HEK293 (cell line): ENCODE measurements around the gene PGR.

Experiments
- CTCF ChIA-PET: fragments of 350-600 bp; formaldehyde crosslinking; extraction: SDS; loops from one replicate; lab custom pipeline; 2021; ENCODE audit warnings: antibody characterized with exemption; lab: Yijun Ruan, JAX
- POLR2A ChIA-PET: fragments of 300-600 bp; formaldehyde crosslinking; extraction: SDS; loops from one replicate; lab custom pipeline; 2020; ENCODE audit warnings: antibody characterized with exemption, inconsistent platforms; lab: Yijun Ruan, JAX
- H3K27ac ChIP-seq: fragments of 200-500 bp; sonication (Bioruptor generic); 2 replicates; pipeline ENCODE4 v1.5.1; 2014; ENCODE audit warnings: low read depth, low read length, control low read depth, inconsistent platforms; ENCODE audit errors: extremely low read depth
- H3K36me3 ChIP-seq, 2 experiments: fragments of 200-500 bp in 1 of 2; sonication (Bioruptor generic) in 1 of 2; 1 replicate in 1 of 2; 2 replicates in 1 of 2; pipeline ENCODE4 v1.5.1; 2014 to 2017; ENCODE audit warnings: inconsistent platforms in 2 of 2, low read length in 2 of 2; ENCODE audit not compliant: control insufficient read depth in 2 of 2, insufficient read depth in 1 of 2
- H3K4me1 ChIP-seq: fragments of 200-500 bp; sonication (Bioruptor generic); 2 replicates; pipeline ENCODE4 v1.5.1; 2014; ENCODE audit warnings: mild to moderate bottlenecking, low read length, inconsistent platforms; ENCODE audit not compliant: control insufficient read depth, insufficient read depth
- H3K4me3 ChIP-seq: 2 replicates; pipeline ENCODE4 v1.5.1; 2011; ENCODE audit warnings: low read depth, mild to moderate bottlenecking, control low read depth, low read length, moderate library complexity
- H3K9me3 ChIP-seq: fragments of 200-500 bp; sonication (Bioruptor generic); 2 replicates; pipeline ENCODE4 v1.5.1; 2014; ENCODE audit warnings: low read depth, low read length, inconsistent platforms; ENCODE audit not compliant: control insufficient read depth, insufficient read depth
- FEZF1 ChIP-seq: fragments of 450-650 bp; formaldehyde crosslinking; IDR thresholded peaks from 2 replicates; pipeline ENCODE4 v1.5.1; 2016; ENCODE audit warnings: missing biosample characterization, missing genetic modification characterization
- GLI4 ChIP-seq: fragments of 450-650 bp; formaldehyde crosslinking; IDR thresholded peaks from 2 replicates; pipeline ENCODE4 v1.5.1; 2016; ENCODE audit warnings: missing biosample characterization, missing genetic modification characterization
- GLIS1 ChIP-seq: fragments of 450-650 bp; formaldehyde crosslinking; IDR thresholded peaks from 2 replicates; pipeline ENCODE4 v1.5.1; 2016; ENCODE audit warnings: missing biosample characterization, missing genetic modification characterization
- KLF1 ChIP-seq: fragments of 450-650 bp; formaldehyde crosslinking; IDR thresholded peaks from 2 replicates; pipeline ENCODE4 v1.5.1; 2016; ENCODE audit warnings: missing biosample characterization, missing genetic modification characterization
- SCRT1 ChIP-seq: fragments of 450-650 bp; formaldehyde crosslinking; IDR thresholded peaks from 2 replicates; pipeline ENCODE4 v1.5.1; 2016; ENCODE audit warnings: missing biosample characterization, missing genetic modification characterization, borderline replicate concordance
- SP7 ChIP-seq: fragments of 450-650 bp; formaldehyde crosslinking; IDR thresholded peaks from 2 replicates; pipeline ENCODE4 v1.5.1; 2016; ENCODE audit warnings: missing biosample characterization, missing genetic modification characterization
- ZBTB20 ChIP-seq: fragments of 450-650 bp; formaldehyde crosslinking; IDR thresholded peaks from 2 replicates; pipeline ENCODE4 v1.5.1; 2016; ENCODE audit warnings: missing biosample characterization, missing genetic modification characterization
- ZBTB21 ChIP-seq: fragments of 450-650 bp; formaldehyde crosslinking; IDR thresholded peaks from 2 replicates; pipeline ENCODE4 v1.5.1; 2017; ENCODE audit warnings: missing biosample characterization, missing genetic modification characterization
- ZBTB49 ChIP-seq: fragments of 450-650 bp; formaldehyde crosslinking; IDR thresholded peaks from 2 replicates; pipeline ENCODE4 v1.5.1; 2016; ENCODE audit warnings: missing biosample characterization, missing genetic modification characterization, low read depth
- ZFP37 ChIP-seq: fragments of 450-650 bp; formaldehyde crosslinking; IDR thresholded peaks from 2 replicates; pipeline ENCODE4 v1.5.1; 2016; ENCODE audit warnings: missing biosample characterization, missing genetic modification characterization
- ZNF140 ChIP-seq: fragments of 450-650 bp; formaldehyde crosslinking; IDR thresholded peaks from 2 replicates; pipeline ENCODE4 v1.5.1; 2016; ENCODE audit warnings: missing biosample characterization, missing genetic modification characterization
- ZNF18 ChIP-seq: fragments of 450-650 bp; formaldehyde crosslinking; IDR thresholded peaks from 2 replicates; pipeline ENCODE4 v1.5.1; 2016; ENCODE audit warnings: missing biosample characterization, missing genetic modification characterization
- ZNF214 ChIP-seq: fragments of 450-650 bp; formaldehyde crosslinking; IDR thresholded peaks from 2 replicates; pipeline ENCODE4 v1.5.1; 2017; ENCODE audit warnings: missing biosample characterization, mild to moderate bottlenecking, missing genetic modification characterization, borderline replicate concordance
- ZNF274 ChIP-seq, 2 experiments: fragments of 200-500 bp in 1 of 2; fragments of 450-650 bp in 1 of 2; sonication (Bioruptor generic) in 1 of 2; formaldehyde crosslinking in 1 of 2; IDR thresholded peaks; 2 replicates each; pipeline versions ENCODE4 v1.5.1 to v1.6.1; 2014 to 2016; ENCODE audit warnings: borderline replicate concordance in 1 of 2, inconsistent platforms in 1 of 2, low read length in 1 of 2, missing biosample characterization in 1 of 2, missing genetic modification characterization in 1 of 2
- ZNF311 ChIP-seq: fragments of 450-650 bp; formaldehyde crosslinking; IDR thresholded peaks from 2 replicates; pipeline ENCODE4 v1.5.1; 2017; ENCODE audit warnings: missing biosample characterization, missing genetic modification characterization, borderline replicate concordance
- ZNF354C ChIP-seq: fragments of 450-650 bp; formaldehyde crosslinking; IDR thresholded peaks from 2 replicates; pipeline ENCODE4 v1.5.1; 2016; ENCODE audit warnings: missing biosample characterization, missing genetic modification characterization, low read depth, borderline replicate concordance
- ZNF48 ChIP-seq: fragments of 450-650 bp; formaldehyde crosslinking; IDR thresholded peaks from 2 replicates; pipeline ENCODE4 v1.5.1; 2016; ENCODE audit warnings: missing biosample characterization, missing genetic modification characterization
- ZNF510 ChIP-seq: fragments of 450-650 bp; formaldehyde crosslinking; IDR thresholded peaks from 2 replicates; pipeline ENCODE4 v1.5.1; 2018; ENCODE audit warnings: mild to moderate bottlenecking, missing genetic modification characterization, missing biosample characterization; ENCODE audit not compliant: insufficient replicate concordance
- ZNF529 ChIP-seq: fragments of 450-650 bp; formaldehyde crosslinking; IDR thresholded peaks from 2 replicates; pipeline ENCODE4 v1.5.1; 2017; ENCODE audit warnings: missing genetic modification characterization, missing biosample characterization; ENCODE audit not compliant: insufficient replicate concordance
- ZNF561 ChIP-seq: fragments of 450-650 bp; IDR thresholded peaks from 2 replicates; pipeline ENCODE4 v1.5.1; 2018; ENCODE audit warnings: missing biosample characterization, missing genetic modification characterization, borderline replicate concordance
- ZNF610 ChIP-seq: fragments of 450-650 bp; formaldehyde crosslinking; IDR thresholded peaks from 2 replicates; pipeline ENCODE4 v1.5.1; 2016; ENCODE audit warnings: missing biosample characterization, missing genetic modification characterization, borderline replicate concordance
- ZNF792 ChIP-seq: fragments of 450-650 bp; formaldehyde crosslinking; IDR thresholded peaks from 2 replicates; pipeline ENCODE4 v1.5.1; 2016; ENCODE audit warnings: missing biosample characterization, missing genetic modification characterization
- ZSCAN5A ChIP-seq: fragments of 450-650 bp; formaldehyde crosslinking; IDR thresholded peaks from 2 replicates; pipeline ENCODE4 v1.5.1; 2016; ENCODE audit warnings: missing biosample characterization, missing genetic modification characterization

The PGR gene

GRCh38 chr11:101030015-101030414 lies 99.6 kb downstream of the PGR start:
- no peak for TF ChIP-seq ZNF140 (tag by site-specific recombination)
- TF ChIP-seq ZNF354C (tag by site-specific recombination) = no peak
- no peak for TF ChIP-seq ZSCAN5A (tag by site-specific recombination)
- TF ChIP-seq, all 188 proteins: peak for 0
- ChIA-PET CTCF (no interaction called here), POLR2A (no interaction called here)
- Histone ChIP-seq H3K4me3 (no peak overlapping the region), H3K9me3 (no peaks in the 10 kb centered on the region), H3K36me3 (no peaks in the 10 kb centered on the region), H3K27ac (no peak overlapping the region), H3K4me1 (no peaks in the 10 kb centered on the region)

GRCh38 chr11:101028644-101029043 lies 101.0 kb downstream of the PGR start:
- Histone ChIP-seq H3K27ac (no peak overlapping the region), H3K9me3 (no peaks in the 10 kb centered on the region), H3K4me3 (no peak overlapping the region), H3K4me1 (no peaks in the 10 kb centered on the region), H3K36me3 (no peaks in the 10 kb centered on the region)
- ChIA-PET CTCF (no interaction called here), POLR2A (no interaction called here)
- TF ChIP-seq ZNF792 (tag by site-specific recombination) (no peak), SCRT1 (no peak), SP7 (tag by site-specific recombination) (no peak), KLF1 (tag by site-specific recombination) (no peak), GLIS1 (no peak), ZBTB21 (tag by site-specific recombination) (no peak), ZNF311 (no peak), GLI4 (tag by site-specific recombination) (no peak), ZNF610 (no peak), ZFP37 (no peak), ZBTB20 (tag by site-specific recombination) (no peak), ZNF510 (no peak), ZNF48 (tag by site-specific recombination) (no peak), ZNF274 (IDR thresholded peaks at IDR 0.05; ENCODE audit: low read length) (no peak), ZNF274 (tag by site-specific recombination; IDR thresholded peaks at IDR 0.05; ENCODE audit: borderline replicate concordance) (no peak), ZBTB49 (tag by site-specific recombination) (no peak), ZNF529 (tag by site-specific recombination) (no peak), ZNF18 (tag by site-specific recombination) (no peak), ZNF214 (tag by site-specific recombination) (no peak), FEZF1 (no peak), ZNF561 (tag by site-specific recombination) (no peak)
